GM19438 (cell line): Measurements from ENCODE around the gene KCNQ1.

Source experiments
- ATAC-seq: cut with Tn5 transposase; IDR thresholded peaks from one replicate; pipeline ENCODE4 v1.9.1; 2021; ENCODE audit warnings: low read depth; ENCODE audit not compliant: unreplicated experiment

KCNQ1 gene

GRCh38 chr11:2459016-2459725, 14.4 kb downstream of the KCNQ1 start:
- no peak for ATAC-seq

DNA sequence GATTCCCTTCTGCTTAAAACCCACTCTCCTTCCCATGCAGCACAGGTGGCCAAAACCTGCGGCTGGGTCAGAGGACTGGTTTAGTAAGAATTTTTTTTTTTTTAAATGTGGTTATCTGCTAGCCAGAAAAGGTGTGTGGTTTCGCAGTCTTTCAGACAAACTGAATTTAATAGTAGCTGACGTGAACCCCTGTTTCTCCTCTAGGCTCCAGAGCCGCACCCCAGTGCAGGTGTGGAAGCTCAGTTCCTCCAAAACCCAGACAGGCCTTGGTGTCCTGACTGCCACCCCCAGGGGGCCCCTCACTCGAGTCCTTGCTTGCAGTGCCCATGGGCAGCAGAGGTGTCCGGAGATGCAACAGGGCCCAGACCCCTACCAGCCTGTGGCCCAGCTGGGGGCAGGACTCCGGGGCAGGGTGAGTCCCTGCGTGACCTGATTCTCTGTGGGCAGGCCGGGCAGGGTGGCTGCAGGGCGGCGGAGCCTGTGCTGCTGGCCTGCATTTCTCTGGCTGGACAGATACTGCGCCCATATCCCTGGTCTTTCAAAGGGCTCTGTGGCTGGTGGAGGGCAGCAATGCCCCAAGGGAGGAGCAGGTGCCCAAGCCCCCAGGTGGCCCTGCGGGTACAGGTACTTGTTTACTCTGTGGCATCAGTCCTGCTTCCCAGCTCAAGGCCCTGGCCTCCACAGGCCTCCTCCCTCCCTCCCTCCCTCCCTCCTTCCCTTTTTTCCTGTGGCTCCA, 15.2 kb downstream of the KCNQ1 start:
- no peak for ATAC-seq

GRCh38 chr11:2460540-2461252, 15.9 kb downstream of the KCNQ1 start:
- no peak for ATAC-seq

GRCh38 chr11:2461253-2461955, 16.6 kb downstream of the KCNQ1 start:
- ATAC-seq = no peak

GRCh38 chr11:2461956-2462542, 17.2 kb downstream of the KCNQ1 start:
- ATAC-seq = no peak

GRCh38 chr11:2462543-2462985, 17.8 kb downstream of the KCNQ1 start:
- ATAC-seq = no peak

DNA sequence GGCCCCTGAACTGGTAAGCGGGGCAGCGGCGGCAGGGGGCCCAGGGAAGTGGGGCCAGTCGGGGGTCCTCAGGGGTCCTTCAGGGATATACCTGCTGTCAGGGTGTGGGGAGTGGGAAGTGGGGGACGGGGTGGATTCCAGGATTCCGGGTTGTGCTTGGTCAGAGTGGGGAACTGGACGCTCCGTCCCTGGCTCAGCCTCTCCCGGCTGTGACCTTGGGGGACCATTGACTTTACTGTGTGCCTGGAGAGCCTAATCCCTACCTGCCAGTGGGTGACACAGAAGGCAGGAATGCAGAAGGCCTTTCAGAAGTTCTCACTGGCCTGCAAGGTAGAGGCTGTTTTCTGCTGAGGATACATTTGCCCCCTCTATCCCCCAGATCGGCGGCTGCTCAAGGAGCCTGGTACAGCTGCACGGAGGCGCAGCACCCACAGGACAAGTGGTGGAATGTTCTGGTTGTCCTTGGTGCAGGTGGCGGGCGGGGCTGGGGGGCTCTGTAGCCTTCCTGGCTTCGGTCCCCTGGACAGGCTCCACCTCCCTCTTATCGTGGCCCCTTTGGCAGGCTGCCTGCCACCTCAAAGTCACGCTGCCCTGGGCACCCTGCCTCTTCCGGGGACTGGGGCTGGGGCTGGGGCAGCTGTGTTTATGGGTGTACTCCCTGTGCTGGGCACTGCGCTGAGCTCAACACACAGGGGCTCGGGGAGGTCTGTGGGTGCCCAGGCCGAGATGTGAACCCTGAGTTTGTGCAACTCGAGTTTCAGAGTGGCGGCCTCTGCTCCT, 18.4 kb downstream of the KCNQ1 start:
- ATAC-seq = no peak

DNA sequence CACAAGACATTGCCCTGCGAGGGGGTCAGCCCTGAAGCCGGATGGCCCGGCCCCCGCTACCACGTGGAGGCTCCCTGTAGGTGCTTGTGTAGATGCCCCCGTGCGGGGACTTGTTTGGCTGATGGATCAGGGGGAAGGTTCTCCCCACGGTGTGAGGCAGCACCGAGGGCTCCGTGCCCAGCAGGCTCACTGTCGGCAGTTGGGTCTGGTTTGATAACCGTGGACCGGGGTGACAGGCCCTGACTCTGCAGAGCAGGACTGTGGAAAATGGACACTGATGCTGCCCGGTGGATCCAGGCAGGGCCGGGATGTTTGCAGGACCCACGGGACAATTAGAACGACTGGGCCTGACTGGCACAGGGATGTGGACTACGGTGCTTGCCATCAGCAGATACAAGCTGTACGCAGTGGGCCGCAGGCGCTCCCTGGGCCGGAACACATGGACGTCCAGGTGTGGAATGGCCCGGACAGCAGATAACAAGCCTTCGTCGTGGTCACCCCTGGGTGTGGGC, 19.0 kb downstream of the KCNQ1 start:
- no peak for ATAC-seq

DNA sequence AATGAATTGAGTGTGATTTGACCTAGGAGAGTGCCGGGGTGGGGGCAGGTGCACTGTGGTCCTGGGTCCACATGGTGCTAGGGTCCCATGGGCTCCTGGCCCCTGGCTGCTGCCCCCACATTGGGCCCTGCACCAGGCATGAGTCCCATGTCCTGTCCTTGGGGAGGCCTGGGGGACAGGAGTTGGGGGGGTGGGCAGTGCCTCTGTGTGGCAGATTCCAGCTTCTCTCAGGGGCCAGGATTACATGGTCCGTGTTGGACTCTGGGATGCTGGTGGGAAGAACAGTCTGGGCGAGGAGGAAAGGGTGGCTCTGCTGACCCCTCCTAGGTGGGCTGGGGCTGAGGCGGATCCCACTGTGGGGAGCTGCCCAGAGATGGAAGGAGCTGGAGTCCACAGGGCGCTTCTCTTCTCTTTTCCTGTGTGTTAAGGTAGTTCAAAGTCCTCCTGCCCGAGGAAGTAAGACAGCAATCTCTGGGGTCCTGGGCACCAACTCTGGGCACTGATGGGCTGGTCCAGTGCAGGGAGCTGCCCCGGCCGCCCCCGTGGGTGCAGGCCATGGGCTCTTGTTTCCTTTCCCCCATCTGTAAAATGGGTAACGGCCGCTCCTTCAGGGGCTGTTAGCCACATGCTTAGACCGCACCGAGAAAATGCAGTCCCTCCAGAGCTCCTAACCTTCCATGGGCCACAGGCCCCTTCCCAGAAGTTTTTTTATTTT, 19.8 kb downstream of the KCNQ1 start:
- ATAC-seq = no peak

GRCh38 chr11:2465202-2466068, 20.6 kb downstream of the KCNQ1 start:
- ATAC-seq = no peak

DNA sequence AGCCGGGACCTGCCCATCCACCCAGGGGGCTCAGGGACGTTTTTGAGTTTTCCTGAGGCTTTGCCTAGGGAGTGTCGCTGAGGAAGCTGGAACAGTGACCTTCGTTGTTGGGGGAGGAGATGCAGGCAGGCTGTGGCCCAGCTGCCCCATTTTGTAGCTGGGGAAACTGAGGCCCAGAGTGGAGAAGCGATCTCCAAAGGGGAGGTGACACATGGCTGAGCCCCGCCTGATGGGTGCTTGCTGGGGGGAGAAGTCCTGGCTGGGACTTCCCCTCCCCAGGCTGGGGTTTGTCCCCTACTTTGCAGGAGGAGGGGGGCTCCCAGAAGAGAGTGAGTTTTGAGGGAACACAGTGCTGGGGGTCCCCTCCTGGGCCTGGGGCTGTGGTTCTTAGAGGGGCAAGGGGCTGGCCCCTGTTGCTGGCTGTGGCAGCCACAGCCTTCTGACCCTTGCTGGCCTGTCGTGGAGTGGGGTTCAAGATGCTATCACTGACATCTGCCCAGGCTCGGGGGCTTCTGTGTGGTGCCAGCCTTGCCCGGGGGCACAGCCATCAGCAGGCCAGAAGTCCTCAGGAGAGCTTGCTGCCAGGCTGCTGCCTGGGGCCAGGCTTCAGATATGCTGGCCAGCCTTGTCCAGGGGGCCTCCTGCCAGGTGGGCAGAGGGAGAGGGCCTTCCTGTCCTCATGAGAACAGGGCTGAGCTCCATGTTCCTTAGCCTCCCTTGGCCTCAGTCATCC, 21.4 kb downstream of the KCNQ1 start:
- no peak for ATAC-seq

GRCh38 chr11:2466869-2467694, 22.3 kb downstream of the KCNQ1 start:
- no peak for ATAC-seq

- ATAC-seq = no peak
These were observed 22.9 kb downstream of the KCNQ1 start for GRCh38 chr11:2467695-2468055.

DNA sequence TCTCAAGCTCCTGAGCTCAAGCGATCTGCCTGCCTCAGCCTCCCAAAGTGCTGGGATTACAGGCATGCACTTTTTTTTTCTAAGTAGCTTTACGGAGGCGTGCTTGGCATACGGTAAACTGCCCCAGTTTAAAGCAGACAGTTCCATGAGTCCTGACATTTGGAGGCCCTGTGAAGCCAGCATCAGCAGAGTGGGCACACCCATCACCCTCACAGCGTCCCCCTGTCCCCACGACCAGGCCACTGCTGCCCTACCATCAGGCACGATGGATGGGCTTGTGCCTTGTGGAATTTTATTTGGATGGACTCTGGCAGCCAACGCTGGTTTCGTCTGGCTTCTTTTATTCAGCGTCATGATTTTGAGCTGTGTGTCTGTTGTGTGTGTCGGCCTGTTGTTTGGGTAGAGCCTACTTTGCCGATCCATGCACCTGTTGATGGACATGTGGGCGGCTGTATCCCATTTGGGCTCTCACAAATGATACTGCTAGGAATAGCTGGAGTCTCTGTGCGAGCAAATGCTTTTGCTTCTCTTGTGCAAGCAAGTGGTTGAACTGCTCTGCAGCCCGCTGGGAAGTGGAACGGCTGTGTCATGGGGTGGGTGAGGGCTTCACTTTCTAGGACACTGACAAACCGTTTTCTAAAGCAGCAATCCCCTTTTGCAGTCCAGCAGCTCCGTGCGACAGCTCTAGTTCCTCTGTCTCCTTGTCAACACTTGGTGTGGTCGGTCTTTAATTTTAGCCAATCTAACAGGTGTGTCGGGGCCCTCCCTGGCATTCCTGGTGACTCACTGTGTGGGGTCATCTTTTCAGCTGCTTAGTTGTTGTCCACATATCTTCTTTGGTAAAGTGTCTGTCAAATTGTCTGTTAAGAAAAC, 23.8 kb downstream of the KCNQ1 start:
- no peak for ATAC-seq

DNA sequence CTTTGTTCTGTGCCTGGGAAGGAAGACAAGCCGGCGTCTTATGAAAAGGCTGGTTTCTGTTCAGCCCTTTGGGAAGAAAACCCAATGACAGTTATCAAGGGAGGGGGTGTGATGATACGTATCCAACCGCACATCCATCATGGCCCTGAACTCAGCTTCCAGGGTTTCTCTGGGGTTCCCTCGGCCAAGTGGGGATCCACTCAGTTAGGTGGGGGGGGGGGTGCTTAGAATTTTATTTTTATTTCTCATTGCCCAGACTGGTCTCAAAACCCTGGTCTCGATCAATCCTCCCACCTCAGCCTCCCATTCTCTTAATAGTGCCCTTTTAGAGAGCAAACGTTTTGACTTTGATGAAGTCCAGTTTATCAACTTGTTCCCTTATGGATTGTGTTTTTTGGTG, 25.7 kb downstream of the KCNQ1 start:
- no peak for ATAC-seq
